Jurkat, Clone E6-1 (cell line): ENCODE results near the gene MCOLN1.

ENCODE experiments used
- DNase-seq: peaks from one replicate; pipeline ENCODE4 v3.0.0-alpha.2; 2011; ENCODE audit warnings: low read depth, low spot score
- H3K4me3 ChIP-seq: 2 replicates; pipeline ENCODE4 v1.5.1; 2011; ENCODE audit warnings: mild to moderate bottlenecking, low read length, control low read depth, moderate library complexity

The MCOLN1 gene

DNA sequence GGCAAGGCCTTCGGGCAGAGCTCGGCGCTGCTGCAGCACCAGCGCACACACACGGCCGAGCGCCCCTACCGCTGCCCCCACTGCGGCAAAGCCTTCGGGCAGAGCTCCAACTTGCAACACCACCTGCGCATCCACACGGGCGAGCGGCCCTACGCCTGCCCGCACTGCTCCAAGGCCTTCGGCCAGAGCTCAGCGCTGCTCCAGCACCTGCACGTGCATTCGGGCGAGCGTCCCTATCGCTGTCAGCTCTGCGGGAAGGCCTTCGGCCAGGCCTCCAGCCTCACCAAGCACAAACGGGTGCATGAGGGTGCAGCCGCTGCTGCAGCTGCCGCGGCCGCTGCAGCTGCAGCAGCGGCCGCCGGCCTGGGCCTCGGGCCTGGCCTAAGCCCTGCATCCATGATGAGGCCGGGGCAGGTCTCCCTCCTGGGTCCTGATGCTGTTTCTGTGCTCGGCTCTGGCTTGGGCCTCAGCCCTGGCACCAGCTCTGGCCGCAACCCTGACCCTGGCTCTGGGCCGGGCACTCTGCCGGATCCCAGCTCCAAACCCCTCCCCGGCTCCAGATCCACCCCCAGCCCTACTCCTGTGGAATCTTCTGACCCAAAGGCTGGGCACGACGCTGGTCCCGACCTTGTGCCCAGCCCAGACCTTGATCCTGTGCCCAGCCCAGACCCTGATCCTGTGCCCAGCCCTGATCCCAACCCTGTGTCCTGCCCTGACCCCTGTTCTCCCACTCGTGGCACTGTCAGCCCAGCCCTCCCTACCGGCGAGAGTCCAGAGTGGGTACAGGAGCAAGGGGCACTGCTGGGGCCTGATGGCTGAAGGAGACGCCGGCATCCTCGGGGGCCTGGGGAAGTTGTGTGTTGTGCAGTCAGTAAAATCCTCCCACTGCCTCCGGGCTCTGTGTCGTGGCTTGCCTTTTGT is 2.0 kb upstream of the MCOLN1 start:
- no peak for DNase-seq
- H3K4me3 ChIP-seq, result no peak overlapping the region

DNA sequence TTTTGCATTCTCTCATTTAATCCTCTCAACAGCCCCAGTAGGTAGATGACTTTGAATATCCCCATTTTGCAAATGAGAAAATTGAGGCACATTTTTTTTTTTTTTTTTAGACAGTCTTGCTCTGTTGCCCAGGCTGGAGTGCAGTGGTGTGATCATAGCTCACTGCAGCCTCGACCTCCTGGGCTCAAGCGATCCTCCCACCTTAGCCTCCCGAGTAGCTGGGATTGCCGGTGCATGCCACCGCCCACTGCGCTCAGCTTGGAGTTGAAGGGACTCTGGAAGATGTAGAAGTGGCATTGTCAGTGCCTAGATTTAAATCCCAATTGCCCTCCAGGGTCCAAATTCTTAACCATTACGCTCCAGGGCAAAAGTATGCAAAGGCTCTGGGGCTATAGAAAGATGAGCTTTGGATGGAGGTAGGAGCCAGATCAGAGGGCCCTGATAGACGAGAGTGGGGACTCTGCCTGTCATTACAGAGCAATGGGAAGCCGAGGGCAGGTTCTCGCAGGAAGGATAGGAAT is 813 bp upstream of the MCOLN1 start:
- no peak for DNase-seq
- peak overlapping the region; percentile 51 for H3K4me3 ChIP-seq

DNA sequence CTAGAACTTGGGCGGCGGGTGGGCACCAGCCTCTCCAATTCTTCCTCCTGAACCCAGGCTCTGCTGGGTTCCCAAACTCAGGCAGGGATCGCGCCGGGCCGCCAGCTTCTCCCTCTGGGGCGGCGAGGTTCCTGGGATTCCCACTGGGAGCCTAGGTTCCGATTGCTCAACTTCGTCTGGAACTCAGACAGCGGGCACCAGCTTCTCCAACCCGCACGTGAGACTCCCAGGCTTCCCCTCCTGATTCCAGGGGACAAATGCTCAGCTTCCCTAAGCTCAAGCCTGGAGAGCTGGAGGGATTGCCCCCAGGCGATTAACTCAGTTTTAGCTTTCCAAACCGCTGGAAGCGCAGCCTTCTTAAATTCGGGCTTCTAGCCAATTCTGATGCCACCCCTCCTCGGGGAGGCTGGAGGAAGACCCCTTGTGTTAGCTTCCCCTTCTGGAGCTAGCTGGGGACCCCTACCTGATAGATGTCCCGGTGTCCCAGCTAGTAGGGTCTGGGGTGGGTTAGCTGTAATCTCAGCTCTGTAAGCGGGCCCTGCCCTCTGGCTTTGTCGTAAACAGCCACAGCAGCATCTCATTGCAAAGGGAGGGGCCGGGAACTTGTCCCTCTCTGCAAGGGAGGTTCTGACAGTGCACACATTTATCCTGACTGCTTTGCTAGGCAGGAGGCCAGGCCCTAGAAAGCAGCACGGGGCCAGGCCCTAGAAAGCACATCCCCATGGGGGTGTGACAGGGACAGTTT is 671 bp downstream of the MCOLN1 start:
- H3K4me3 ChIP-seq, result peak overlapping the region; percentile 71
- no peak for DNase-seq

DNA sequence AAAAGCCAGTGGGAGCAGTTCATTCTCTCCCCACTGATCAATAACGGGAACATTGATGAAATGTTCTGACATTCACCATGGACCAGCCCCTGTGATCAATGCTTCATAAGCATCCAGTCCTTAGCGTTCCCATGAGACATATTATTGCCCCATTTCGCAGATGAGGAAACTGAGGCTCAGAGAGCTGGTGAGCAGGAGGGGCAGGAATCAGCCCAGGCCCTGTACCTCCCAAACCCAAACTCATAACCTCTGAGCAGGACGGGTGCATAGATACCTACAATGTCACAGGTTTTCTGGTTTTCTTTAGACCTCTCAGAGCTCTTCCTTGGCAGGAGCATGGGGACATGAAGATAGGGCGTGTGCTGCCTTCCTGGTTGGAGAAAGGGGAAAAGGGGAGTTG is 2.1 kb downstream of the MCOLN1 start:
- DNase-seq, result no peak
- H3K4me3 ChIP-seq, result no peak overlapping the region

DNA sequence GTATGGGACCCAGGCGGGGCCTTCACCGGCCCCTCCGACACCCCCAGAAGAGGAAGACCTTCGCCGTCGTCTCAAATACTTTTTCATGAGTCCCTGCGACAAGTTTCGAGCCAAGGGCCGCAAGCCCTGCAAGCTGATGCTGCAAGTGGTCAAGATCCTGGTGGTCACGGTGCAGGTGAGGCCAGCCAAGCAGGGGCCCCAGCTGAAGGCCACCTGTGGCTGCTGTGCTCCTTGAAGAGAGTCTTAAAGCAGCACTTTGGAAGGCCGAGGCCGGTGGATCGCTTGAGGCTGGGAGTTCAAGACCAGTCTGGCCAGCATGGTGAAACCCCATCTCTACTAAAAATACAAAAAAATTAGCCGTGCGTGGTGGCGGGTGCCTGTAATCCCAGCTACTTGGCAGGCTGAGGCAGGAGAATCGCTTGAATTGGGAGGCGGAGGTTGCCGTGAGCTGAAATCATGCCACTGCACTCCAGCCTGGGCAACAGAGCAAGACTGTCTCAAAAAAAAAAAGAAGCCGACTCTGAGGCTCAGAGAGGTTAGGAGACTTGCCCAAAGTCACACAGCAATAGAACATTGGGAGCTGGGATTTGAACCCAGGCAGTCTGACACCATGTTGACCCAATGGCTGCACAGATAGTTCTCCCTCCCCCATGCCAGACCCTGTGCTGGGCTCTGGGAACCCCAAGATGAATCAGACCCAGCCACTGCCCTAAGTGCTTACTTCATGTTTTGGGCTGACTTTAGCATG is 2.7 kb downstream of the MCOLN1 start:
- H3K4me3 ChIP-seq, result no peak overlapping the region
- DNase-seq, result no peak

DNA sequence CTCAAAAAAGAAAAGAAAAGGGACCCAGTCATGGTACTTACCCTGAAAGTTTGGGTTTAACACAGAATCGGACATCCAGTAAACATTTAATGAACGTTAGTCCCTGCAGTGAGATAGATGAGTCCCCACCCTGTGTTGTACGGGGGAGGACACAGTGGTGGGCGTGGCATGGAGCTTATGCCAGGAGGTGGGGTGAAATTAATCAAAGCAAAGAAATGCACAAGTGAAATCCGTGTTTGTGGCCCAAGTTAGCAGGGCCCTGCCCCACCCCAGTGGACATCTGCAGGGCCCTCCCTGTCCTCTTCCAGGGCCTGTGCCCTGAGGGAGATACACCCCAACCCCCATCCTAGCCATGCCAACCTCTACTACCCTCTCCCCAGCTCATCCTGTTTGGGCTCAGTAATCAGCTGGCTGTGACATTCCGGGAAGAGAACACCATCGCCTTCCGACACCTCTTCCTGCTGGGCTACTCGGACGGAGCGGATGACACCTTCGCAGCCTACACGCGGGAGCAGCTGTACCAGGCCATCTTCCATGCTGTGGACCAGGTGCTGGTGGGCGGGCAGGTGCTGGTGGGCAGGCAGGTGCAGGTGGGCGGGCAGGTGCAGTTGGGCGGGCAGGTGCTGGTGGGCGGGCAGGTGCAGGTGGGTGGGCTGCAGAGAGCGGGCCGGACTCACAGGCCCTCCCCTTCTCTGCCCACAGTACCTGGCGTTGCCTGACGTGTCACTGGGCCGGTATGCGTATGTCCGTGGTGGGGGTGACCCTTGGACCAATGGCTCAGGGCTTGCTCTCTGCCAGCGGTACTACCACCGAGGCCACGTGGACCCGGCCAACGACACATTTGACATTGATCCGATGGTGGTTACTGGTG is 3.9 kb downstream of the MCOLN1 start:
- DNase-seq, result no peak
- H3K4me3 ChIP-seq, result no peak overlapping the region

DNA sequence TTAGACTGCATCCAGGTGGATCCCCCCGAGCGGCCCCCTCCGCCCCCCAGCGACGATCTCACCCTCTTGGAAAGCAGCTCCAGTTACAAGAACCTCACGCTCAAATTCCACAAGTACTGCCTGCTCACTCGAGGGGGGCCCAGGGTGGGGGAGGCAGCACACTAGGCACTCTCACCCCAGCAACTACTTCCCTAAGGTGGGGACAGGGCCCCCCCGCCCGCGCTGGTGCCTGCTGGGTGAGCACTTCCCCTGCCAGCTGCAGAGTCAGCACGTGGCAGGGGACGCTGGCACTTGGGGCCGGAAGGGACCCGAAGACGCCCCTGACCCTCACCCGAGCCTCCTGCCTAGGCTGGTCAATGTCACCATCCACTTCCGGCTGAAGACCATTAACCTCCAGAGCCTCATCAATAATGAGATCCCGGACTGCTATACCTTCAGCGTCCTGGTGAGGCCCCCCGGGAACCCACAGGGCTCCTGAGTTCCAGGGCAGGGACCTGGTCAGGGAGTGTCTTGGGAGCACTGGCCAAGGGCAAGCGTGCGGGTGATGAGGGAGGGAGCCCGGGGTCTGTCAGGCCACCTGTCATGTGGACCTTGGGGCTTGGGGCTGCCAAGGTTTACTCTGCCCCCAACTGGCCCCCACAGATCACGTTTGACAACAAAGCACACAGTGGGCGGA is 5.2 kb downstream of the MCOLN1 start:
- no peak overlapping the region for H3K4me3 ChIP-seq
- no peak for DNase-seq

DNA sequence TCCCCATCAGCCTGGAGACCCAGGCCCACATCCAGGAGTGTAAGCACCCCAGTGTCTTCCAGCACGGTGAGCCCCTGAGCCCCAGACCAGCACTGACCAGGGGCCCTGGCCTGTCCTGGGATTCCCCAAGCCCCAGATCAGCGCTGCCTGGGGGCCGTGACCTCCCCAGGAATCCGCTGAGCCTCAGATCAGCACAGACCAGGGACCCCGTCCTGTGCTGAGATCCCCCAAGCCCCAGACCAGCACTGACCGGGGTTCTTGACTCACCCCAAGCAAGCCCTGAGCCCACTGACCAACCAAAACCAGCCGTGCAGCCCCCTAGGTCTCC is 5.7 kb downstream of the MCOLN1 start:
- no peak for DNase-seq

DNA sequence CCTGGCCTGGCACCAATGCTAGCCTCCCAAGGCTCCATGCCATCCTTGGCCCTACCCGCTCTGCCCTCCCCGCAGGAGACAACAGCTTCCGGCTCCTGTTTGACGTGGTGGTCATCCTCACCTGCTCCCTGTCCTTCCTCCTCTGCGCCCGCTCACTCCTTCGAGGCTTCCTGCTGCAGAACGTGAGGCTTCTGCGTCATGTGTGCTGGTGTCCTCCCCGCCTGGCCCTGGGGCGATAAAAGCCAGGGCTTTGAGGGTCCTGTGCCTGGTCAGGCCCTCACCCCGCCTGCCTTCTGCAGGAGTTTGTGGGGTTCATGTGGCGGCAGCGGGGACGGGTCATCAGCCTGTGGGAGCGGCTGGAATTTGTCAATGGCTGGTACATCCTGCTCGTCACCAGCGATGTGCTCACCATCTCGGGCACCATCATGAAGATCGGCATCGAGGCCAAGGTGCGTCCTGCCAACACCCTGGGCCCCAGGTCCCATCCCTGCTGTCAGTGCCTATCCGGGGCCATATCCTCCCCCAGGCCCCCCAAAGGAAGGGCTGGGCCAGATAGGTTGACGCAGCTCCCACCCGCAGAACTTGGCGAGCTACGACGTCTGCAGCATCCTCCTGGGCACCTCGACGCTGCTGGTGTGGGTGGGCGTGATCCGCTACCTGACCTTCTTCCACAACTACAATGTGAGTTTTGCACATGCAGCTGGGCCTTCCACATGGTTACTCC is 6.3 kb downstream of the MCOLN1 start:
- no peak for DNase-seq

More for the DNA sequence above, 5.7 kb downstream of the MCOLN1 start:
- no peak overlapping the region for H3K4me3 ChIP-seq

DNA sequence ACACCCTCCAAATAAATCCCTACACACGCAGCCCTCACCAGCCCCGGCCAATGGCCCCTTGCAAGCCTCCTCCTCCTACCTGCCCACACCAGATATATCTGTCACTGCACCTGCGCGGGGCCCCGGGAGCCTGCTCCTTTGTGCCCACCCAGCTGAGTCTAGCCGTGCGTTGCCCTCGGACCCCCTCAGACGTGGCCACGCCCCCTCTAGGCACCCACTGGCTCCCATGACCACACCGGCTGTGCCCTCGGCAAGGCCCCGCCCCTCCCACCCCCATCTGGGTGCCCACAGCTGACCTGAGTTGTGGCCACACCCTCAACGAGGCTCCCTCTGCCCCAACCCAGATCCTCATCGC is 6.8 kb downstream of the MCOLN1 start:
- H3K4me3 ChIP-seq, result no peak overlapping the region
- DNase-seq, result no peak

More for the DNA sequence above, 6.3 kb downstream of the MCOLN1 start:
- H3K4me3 ChIP-seq, result no peak overlapping the region

DNA sequence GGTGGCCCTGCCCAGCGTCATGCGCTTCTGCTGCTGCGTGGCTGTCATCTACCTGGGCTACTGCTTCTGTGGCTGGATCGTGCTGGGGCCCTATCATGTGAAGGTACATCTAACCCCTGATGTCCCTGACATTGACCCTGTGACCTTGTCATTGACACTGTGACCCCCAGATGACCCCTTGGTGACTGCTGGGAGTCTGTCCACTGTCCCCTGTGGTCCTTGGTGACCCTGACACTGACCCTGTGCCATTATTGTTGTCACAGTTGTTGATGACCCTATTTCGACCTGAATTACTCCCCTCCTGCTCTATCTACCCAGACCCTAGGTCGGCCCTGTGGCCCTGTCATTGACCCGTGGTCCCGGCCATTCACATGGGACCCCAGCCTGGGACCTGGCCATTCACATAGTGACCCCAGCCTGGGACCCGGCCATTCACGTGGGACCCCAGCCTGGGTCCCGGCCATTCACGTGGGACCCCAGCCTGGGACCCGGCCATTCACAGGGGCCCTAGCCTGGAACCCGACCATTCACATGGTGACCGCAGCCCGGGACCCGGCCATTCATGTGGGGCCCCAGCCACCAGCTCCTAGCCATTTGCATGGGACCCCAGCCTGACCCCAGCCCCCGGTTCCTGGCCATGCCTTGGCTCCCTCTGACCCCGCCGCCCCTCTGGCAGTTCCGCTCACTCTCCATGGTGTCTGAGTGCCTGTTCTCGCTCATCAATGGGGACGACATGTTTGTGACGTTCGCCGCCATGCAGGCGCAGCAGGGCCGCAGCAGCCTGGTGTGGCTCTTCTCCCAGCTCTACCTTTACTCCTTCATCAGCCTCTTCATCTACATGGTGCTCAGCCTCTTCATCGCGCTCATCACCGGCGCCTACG is 7.4 kb downstream of the MCOLN1 start:
- no peak for DNase-seq

DNA sequence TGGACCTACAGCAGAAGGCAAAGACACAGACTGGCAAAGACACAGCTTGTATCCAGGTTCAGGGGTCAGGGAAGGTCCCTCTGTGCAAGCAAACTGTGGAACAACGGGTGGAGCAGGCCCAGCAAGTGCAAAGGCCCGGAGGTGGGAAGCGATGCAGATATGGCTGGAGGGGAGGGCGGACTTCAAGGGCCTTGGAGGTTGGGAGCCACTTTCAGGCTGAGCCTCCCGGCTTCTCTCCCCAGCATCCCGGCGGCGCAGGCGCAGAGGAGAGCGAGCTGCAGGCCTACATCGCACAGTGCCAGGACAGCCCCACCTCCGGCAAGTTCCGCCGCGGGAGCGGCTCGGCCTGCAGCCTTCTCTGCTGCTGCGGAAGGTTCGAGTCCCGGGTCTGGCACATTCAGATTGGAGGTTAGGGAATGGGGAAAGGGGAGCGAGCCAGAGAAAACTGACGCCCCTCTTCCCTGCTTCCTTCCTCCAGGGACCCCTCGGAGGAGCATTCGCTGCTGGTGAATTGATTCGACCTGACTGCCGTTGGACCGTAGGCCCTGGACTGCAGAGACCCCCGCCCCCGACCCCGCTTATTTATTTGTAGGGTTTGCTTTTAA is 11.0 kb downstream of the MCOLN1 start:
- H3K4me3 ChIP-seq, result peak overlapping the region; percentile 18; the same call in 1 of the 2 replicates
- DNase-seq, result no peak

More for the DNA sequence above, 7.4 kb downstream of the MCOLN1 start:
- H3K4me3 ChIP-seq, result no peak overlapping the region

DNA sequence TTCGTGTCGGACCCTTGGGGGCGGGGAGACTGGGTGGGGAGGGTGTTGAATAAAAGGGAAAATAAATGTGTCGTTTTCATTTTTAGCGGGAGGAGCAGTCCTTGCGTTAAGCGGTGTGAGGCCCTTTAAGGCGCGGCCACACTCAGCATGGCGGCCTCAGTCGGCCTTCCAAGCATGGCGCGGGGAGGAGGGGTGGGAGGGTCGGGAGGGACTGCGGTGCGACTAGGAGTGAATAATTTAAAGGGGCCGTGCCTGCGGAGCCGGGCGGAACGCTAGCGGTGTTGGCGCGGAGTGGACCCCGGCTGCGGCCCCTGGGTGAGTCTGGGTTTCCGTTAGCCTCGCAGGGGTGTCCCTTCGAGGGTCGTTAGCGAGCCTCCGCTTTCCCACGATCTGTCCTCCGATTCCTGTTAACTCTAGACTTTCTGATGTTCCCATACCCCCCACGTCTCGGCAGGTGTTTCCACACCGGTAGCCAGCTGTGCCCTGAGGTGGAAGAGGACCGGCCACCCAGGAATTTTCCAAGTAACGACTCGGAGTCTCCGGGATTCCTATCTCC is 11.6 kb downstream of the MCOLN1 start:
- peak; percentile 80 for DNase-seq

DNA sequence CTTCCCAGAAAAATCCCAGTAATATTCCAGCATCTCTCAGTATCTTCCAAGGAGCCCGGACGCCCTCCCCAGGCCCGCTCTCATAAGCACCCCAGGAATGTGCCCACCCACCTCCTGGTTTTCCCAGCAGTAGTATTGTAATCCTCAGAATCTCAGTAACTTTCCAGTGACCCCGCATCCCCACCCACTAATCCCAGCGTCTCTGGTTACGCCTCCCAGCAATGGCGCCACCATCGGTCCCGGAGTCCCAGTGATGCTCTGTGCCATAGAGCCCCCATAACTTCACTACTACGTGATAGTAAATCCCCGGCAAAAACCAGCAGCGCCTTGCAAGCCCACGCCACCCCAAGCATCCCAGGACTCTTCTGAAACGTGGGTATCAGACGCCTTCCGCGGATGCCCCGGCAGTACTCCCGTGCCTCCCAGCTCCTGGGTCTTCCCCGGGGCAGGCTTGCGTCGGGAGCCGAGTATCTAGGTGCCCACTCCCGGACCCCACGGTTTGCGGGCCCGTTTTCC is 12.2 kb downstream of the MCOLN1 start:
- DNase-seq, result peak; percentile 24
- H3K4me3 ChIP-seq, result peak overlapping the region; percentile 73

More for the DNA sequence above, 11.6 kb downstream of the MCOLN1 start:
- peak overlapping the region; percentile 73 for H3K4me3 ChIP-seq

DNA sequence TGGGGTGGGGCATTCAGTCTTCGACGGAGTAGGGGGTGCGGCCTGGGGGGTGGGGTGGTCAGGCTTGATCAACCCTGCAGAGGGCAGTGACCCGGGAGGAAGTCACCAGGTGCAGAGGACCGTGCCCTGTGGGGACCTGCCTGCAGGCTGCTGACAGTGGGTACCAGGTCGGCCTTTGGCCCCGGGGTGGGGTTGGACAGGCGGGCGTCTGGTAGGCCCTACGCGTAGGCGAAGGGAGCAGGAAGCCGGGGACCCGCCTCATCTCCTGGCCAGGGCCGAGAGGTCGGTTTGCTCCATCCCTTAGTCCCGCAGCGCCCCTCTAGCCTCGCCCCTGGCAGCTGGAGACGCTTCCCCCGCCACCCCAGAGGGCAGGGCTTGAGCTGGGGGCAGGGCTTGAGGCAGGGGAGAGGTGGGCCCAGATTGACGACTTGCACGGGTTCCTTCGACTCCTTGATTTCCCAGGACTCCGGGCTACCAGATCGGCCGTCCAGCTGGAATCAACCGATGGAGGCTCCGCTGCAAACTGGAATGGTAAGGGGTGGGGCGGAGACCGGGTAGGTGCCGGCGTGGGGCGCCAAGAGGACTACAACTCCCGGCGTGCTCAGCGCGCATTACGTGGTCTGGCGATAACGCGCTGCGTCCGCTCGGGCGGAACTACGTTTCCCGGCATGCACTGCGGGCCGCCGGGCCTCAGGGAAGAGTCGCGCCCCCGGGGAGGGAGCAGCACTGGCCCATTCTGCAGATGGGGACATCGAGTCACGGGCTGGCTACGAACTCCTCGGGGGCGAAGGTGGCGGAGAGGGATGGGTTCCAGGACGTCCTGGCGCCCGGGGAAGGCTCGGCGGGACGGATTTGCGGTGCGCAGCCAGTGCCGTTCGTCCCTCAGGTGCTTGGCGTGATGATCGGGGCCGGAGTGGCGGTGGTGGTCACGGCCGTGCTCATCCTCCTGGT is 12.9 kb downstream of the MCOLN1 start, which contains the start of gene PNPLA6:
TSS of gene PNPLA6 (plus strand) at position 671 of the 951 bp plus-strand sequence. CDS start at position 743, 72 bp downstream.
- DNase-seq, result peak; percentile 83
- H3K4me3 ChIP-seq, result peak within 1 kb of the TSS; percentile 73
